Measurements from ENCODE around the gene DIPK1C. TPM values are rescaled to one million over a fixed set of nuclear protein-coding genes. Genes with fewer than 3 reads are reported as not detected.

DIPK1C gene
- total RNA-seq, 1 experiment from 2014 or later: not detected

DNA sequence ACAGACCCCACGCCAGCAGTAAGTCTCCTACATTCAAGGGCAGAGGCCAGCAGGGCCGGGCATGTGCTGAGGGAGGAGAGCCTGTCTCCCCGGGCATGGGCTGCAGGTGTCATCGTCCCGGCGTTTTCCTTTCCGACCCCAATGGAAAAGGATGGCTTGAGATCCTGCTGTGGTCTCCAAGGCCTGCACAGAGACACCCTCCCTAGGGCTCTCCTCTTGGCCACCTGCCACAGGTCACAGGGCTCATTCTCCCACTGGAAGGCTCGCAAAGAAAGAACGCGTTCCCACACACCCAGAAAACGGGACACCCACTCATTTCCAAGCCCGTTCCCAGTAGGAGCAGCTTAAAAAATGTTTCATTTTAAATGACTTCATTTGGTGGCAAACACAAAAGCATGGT, 41.0 kb downstream of the DIPK1C start:
- H3K4me2 ChIP-seq (ENCODE audit: low read length): no peak overlapping the region
- no peaks in the 10 kb centered on the region for H3K4me1 ChIP-seq (ENCODE audit: control insufficient read depth in 1 of 2, insufficient read depth in 2 of 2, low read length in 2 of 2)
- H3K27me3 ChIP-seq (ENCODE audit: insufficient read depth, low read length): peaks cover 59% of the 10 kb centered on the region
- TF ChIP-seq RAD21 (IDR thresholded peaks at IDR 0.05; ENCODE audit: low read depth) (no peak), ZFX (IDR thresholded peaks at IDR 0.05) (no peak), TCF7L2 (IDR thresholded peaks at IDR 0.05; ENCODE audit: borderline replicate concordance, extremely low read depth, insufficient read depth, insufficient read length) (no peak), EZH2phosphoT487 (IDR thresholded peaks at IDR 0.05; ENCODE audit: borderline replicate concordance) (no peak), ZNF274 (IDR thresholded peaks at IDR 0.05; ENCODE audit: low read depth, low read length) (no peak), EZH2 (IDR thresholded peaks at IDR 0.05) (no peak), POLR2A (IDR thresholded peaks at IDR 0.05; ENCODE audit: borderline replicate concordance, extremely low read depth, insufficient read depth, insufficient read length) (no peak), SRF (IDR thresholded peaks at IDR 0.05; ENCODE audit: low read depth) (no peak), JUND (IDR thresholded peaks at IDR 0.05) (no peak), ELF1 (IDR thresholded peaks at IDR 0.05; ENCODE audit: borderline replicate concordance, low read depth) (no peak)
- TF ChIP-seq, protein P1, sequence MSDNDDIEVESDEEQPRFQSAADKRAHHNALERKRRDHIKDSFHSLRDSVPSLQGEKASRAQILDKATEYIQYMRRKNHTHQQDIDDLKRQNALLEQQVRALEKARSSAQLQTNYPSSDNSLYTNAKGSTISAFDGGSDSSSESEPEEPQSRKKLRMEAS (IDR thresholded peaks at IDR 0.05): no peak
- TF ChIP-seq, protein P2, sequence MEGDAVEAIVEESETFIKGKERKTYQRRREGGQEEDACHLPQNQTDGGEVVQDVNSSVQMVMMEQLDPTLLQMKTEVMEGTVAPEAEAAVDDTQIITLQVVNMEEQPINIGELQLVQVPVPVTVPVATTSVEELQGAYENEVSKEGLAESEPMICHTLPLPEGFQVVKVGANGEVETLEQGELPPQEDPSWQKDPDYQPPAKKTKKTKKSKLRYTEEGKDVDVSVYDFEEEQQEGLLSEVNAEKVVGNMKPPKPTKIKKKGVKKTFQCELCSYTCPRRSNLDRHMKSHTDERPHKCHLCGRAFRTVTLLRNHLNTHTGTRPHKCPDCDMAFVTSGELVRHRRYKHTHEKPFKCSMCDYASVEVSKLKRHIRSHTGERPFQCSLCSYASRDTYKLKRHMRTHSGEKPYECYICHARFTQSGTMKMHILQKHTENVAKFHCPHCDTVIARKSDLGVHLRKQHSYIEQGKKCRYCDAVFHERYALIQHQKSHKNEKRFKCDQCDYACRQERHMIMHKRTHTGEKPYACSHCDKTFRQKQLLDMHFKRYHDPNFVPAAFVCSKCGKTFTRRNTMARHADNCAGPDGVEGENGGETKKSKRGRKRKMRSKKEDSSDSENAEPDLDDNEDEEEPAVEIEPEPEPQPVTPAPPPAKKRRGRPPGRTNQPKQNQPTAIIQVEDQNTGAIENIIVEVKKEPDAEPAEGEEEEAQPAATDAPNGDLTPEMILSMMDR (IDR thresholded peaks at IDR 0.05 in 2 of 3, conservative IDR thresholded peaks at IDR 0.05 in 1 of 3; ENCODE audit: borderline replicate concordance in 1 of 3, insufficient read depth in 1 of 3, low read depth in 2 of 3, low read length in 2 of 3): no peak
- H4K20me1 ChIP-seq (ENCODE audit: insufficient read depth): no peaks in the 10 kb centered on the region
- CTCF ChIA-PET: no interaction called here
- no peaks in the 10 kb centered on the region for H3K36me3 ChIP-seq (ENCODE audit: control insufficient read depth in 1 of 2, insufficient read depth in 2 of 2, low read length in 2 of 2)
- no peak overlapping the region for H3K27ac ChIP-seq (ENCODE audit: low read depth, low read length)
- DNase-seq (ENCODE audit: low read depth, low spot score) (no peak), ATAC-seq (no peak)
- BruUV-seq (replicated peaks): no TSS peak
- no peak overlapping the region for H2AFZ ChIP-seq (ENCODE audit: low read depth, low read length, poor library complexity, severe bottlenecking)
- no peak overlapping the region for H3K9ac ChIP-seq (ENCODE audit: low read length)
- H3K4me3 ChIP-seq (replicated peaks in 1 of 2; ENCODE audit: low read depth in 1 of 2, low read length in 2 of 2): no peak overlapping the region
- no peaks in the 10 kb centered on the region for H3K79me2 ChIP-seq (ENCODE audit: insufficient read depth, low read length)
- intact Hi-C loops (cut with micrococcal nuclease): no loop called here
- no peaks in the 10 kb centered on the region for H3K9me3 ChIP-seq (ENCODE audit: control insufficient read depth in 1 of 2, insufficient read depth in 1 of 2, low read depth in 1 of 2, low read length in 2 of 2)
- POLR2A ChIA-PET: no interaction called here
- H3K9me2 ChIP-seq (ENCODE audit: insufficient read depth): no peaks in the 10 kb centered on the region
- RAD21 ChIA-PET (ENCODE audit: low non-redundant PET in 1 of 2, low total read pairs in 2 of 2, uncharacterized antibody in 2 of 2, unreplicated experiment in 2 of 2): no interaction called here
